ENCODE measurements around the gene USP16.
"Not testable (repeated sequence)": the region's sequence is repeated elsewhere in the genome, so short reads cannot be mapped to it uniquely, and the experiment has no call there.

The USP16 gene

DNA sequence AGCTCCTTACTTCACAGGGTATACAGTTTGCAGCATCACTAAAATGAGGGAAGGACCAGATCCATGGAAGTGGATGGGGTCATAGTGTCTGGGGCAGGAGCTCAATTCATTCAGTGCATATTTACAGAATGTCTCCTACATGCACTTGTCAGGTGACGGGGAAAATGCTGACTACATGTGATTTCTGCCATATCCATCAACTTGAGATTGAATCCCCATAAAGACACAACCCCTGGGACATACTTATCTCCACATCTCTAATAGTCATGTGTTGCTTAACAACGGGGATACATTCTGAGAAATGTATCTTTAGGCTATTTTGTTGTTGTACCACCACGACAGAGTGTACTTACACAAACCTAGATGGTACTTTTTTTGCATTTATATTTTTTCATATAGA is 17.3 kb upstream of the USP16 start:
- DNase-seq: no peak
- TF ChIP-seq, protein P1, sequence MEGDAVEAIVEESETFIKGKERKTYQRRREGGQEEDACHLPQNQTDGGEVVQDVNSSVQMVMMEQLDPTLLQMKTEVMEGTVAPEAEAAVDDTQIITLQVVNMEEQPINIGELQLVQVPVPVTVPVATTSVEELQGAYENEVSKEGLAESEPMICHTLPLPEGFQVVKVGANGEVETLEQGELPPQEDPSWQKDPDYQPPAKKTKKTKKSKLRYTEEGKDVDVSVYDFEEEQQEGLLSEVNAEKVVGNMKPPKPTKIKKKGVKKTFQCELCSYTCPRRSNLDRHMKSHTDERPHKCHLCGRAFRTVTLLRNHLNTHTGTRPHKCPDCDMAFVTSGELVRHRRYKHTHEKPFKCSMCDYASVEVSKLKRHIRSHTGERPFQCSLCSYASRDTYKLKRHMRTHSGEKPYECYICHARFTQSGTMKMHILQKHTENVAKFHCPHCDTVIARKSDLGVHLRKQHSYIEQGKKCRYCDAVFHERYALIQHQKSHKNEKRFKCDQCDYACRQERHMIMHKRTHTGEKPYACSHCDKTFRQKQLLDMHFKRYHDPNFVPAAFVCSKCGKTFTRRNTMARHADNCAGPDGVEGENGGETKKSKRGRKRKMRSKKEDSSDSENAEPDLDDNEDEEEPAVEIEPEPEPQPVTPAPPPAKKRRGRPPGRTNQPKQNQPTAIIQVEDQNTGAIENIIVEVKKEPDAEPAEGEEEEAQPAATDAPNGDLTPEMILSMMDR (IDR thresholded peaks at IDR 0.05): no peak
- H3K27me3 ChIP-seq: no peaks in the 10 kb centered on the region
- peaks cover 12 to 25% (median 21%) of the 10 kb centered on the region in 3 donors for H3K36me3 ChIP-seq
- H3K27ac ChIP-seq: no peak overlapping the region
- intact Hi-C loops (cut with DNase I; ENCODE audit: low total_unique reads): loop anchor here (10.0 kb wide), 1 partner anchor 58 kb away; no protein-coding TSS in a partner anchor
- no peaks in the 10 kb centered on the region for H3K9me3 ChIP-seq
- no peak overlapping the region for H3K4me3 ChIP-seq
- peaks cover 0 to 8% (median 4%) of the 10 kb centered on the region in 4 donors for H3K4me1 ChIP-seq

DNA sequence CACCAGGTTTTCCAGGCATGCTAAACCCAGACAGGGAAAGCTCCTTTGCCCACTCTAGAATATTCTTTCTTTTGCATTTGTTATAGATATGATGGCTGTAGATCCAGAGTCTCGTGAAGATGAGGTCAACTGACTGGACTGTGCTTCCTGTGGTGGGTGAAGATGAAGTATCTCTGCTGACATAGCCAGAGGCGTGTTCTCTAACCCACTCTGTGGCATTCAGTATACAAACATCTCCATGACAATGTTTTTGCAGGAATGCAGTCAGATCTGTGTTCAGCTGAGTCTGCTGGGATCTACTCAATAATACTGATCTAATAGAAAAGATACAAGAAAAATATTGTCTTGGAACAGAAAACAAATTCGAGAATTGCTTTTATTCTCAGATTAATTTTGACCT is 16.7 kb upstream of the USP16 start:
- Histone ChIP-seq H3K4me1 (peaks cover 0 to 8% (median 3%) of the 10 kb centered on the region in 4 donors), H3K36me3 (peaks cover 12 to 25% (median 21%) of the 10 kb centered on the region in 3 donors), H3K27ac (no peak overlapping the region), H3K9me3 (no peaks in the 10 kb centered on the region), H3K4me3 (no peak overlapping the region), H3K27me3 (no peaks in the 10 kb centered on the region)
- intact Hi-C loops (cut with DNase I; ENCODE audit: low total_unique reads): loop anchor here (10.0 kb wide), 1 partner anchor 57 kb away; no protein-coding TSS in a partner anchor
- TF ChIP-seq, protein P1 (IDR thresholded peaks at IDR 0.05): no peak
- DNase-seq: no peak

DNA sequence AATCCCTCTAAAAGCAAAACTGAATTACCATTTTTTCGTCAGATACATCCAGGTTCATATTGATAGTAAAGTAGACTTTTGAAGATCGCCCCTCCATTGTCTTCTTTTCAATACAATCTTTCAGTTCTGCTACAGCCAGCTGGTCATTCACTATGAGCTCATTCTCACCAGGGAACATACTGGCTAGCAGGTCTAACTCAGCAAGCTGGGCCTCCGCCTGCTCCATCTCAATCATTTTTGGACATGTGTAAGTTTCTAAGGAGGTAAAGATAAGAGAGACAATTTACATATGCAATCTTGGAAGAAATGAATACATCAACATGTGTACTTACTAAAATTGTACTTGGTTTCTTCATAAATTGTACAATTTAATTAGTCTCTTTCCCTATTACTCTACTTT is 16.1 kb upstream of the USP16 start:
- TF ChIP-seq, protein P1 (IDR thresholded peaks at IDR 0.05): no peak

DNA sequence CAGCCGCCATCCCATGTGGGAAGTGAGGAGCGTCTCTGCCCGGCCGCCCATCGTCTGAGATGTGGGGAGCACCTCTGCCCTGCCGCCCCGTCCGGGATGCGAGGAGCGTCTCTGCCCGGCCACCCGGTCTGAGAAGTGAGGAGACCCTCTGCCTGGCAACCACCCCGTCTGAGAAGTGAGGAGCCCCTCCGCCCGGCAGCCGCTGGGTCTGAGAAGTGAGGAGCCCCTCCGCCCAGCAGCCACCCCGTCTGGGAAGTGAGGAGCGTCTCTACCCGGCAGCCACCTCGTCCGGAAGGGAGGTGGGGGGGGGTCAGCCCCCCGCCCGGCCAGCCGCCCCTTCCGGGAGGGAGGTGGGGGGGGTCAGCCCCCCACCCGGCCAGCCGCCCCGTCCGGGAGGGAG is 13.2 kb upstream of the USP16 start:
- H3K4me3 ChIP-seq, DNase-seq: not testable (repeated sequence)
- H3K36me3 ChIP-seq: peaks cover 12 to 18% (median 14%) of the 10 kb centered on the region in 3 donors

More for the DNA sequence above, 16.1 kb upstream of the USP16 start:
- intact Hi-C loops (cut with DNase I; ENCODE audit: low total_unique reads): loop anchor here (10.0 kb wide), 1 partner anchor 56 kb away; no protein-coding TSS in a partner anchor
- H3K4me3 ChIP-seq: no peak overlapping the region
- no peaks in the 10 kb centered on the region for H3K27me3 ChIP-seq
- no peak overlapping the region for H3K27ac ChIP-seq
- H3K4me1 ChIP-seq: peaks cover 0 to 8% (median 3%) of the 10 kb centered on the region in 4 donors
- H3K9me3 ChIP-seq: no peaks in the 10 kb centered on the region
- peaks cover 12 to 25% (median 21%) of the 10 kb centered on the region in 3 donors for H3K36me3 ChIP-seq
- DNase-seq: no peak

DNA sequence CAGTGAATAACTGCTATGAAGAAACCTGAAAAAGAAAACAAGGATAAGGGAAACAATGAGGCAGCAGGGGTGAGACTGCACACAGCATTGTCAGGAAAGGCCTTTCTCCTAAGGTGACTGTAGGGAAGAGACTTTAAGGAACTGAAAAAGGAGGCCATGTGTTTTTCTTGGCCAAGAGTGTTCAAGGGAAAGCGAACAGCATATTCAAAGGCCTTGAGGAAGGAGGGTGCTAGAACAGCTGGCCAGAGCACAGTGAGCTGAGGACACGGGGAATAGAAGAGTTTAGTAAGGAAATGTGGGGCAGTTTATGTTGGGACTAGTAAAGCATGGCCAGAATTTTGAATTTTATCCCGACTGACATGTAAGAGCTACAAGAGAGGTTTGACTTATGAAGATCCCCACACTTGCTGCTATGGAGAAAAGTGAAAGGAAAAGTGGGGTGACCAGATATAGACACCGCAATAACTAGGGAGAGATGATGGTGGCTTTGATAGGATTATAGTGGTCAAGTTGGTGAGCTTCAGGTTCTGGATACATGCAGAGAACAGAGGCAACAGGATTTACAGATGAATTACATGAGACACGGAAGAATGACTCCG is 6.7 kb upstream of the USP16 start:
- TF ChIP-seq, protein P1 (IDR thresholded peaks at IDR 0.05): no peak
- intact Hi-C loops (cut with DNase I; ENCODE audit: low total_unique reads): no loop called here

More for the DNA sequence above, 13.2 kb upstream of the USP16 start:
- H3K4me1 ChIP-seq; H3K9me3 ChIP-seq; H3K27ac ChIP-seq; H3K27me3 ChIP-seq; intact Hi-C loops (cut with DNase I; ENCODE audit: low total_unique reads): not testable (repeated sequence)

DNA sequence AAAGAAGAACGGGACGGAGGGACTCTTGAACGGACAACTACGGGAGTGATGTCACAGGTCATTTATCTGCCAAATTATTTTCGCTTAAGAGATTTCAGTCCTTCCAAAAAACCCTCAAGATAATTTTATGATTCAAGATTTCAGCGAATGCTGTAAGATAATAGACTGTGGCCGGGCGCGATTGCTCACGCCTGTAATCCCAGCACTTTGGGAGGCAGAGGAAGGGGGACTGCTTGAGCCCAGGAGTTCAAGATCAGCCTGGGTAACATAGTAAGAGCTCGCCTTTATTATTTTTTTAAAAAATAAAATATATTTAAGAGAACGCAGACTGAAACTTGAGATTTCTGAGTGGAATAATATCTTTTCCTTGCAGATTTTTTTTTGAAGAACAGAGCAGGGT is 5.9 kb upstream of the USP16 start:
- Histone ChIP-seq H3K27me3 (no peaks in the 10 kb centered on the region), H3K36me3 (no peaks in the 10 kb centered on the region), H3K4me3 (peak overlapping the region; percentile 74 to 90), H3K4me1 (peaks cover 0 to 21% (median 13%) of the 10 kb centered on the region in 4 donors), H3K9me3 (no peaks in the 10 kb centered on the region), H3K27ac (peak overlapping the region; percentile 65 to 85)
- intact Hi-C loops (cut with DNase I; ENCODE audit: low total_unique reads): no loop called here
- TF ChIP-seq, protein P1 (IDR thresholded peaks at IDR 0.05): no peak
- DNase-seq: no peak

More for the DNA sequence above, 6.7 kb upstream of the USP16 start:
- no peak for DNase-seq
- Histone ChIP-seq H3K36me3 (no peaks in the 10 kb centered on the region), H3K27ac (peak overlapping the region in 1 of 2 donors; percentile 85), H3K4me1 (peaks cover 0 to 21% (median 13%) of the 10 kb centered on the region in 4 donors), H3K27me3 (no peaks in the 10 kb centered on the region), H3K4me3 (peak overlapping the region; percentile 74 to 90), H3K9me3 (no peaks in the 10 kb centered on the region)

Data from tibial artery (tissue), 4 donors.